HFFc6 (cell line): ENCODE measurements around the gene RMI1. TPM values are rescaled to one million over a fixed set of nuclear protein-coding genes. Genes with fewer than 3 reads are reported as not detected.

Experiments used
- DNase-seq: peaks from one replicate; pipeline ENCODE4 v3.0.0-alpha.2; 2018
- H3K27ac Mint-ChIP-seq: 2 replicates; pipeline ENCODE4 v1.8.0; 2020; ENCODE audit warnings: mild to moderate bottlenecking, mixed read lengths
- H3K27me3 Mint-ChIP-seq: 2 replicates; pipeline ENCODE4 v1.8.0; 2021; ENCODE audit warnings: mild to moderate bottlenecking, moderate library complexity, mixed read lengths; ENCODE audit not compliant: insufficient read depth
- H3K36me3 Mint-ChIP-seq: 2 replicates; pipeline ENCODE4 v1.8.0; 2021; ENCODE audit warnings: low read depth, mixed read lengths
- H3K4me1 Mint-ChIP-seq: 2 replicates; pipeline ENCODE4 v1.8.0; 2020; ENCODE audit warnings: low read depth, mixed read lengths
- H3K4me3 Mint-ChIP-seq: 2 replicates; pipeline ENCODE4 v1.8.0; 2020; ENCODE audit warnings: mild to moderate bottlenecking, moderate library complexity, mixed read lengths
- H3K9me3 Mint-ChIP-seq: 2 replicates; pipeline ENCODE4 v1.8.0; 2020; ENCODE audit warnings: mild to moderate bottlenecking, mixed read lengths
- total RNA-seq, 6 experiments: library from RNA; stranded (reverse); fragmentation: NEBNext Ultra II Directional; extraction: Animal tissue kit (Norgen Biotek cat#: 25700); gene quantifications; 2 replicates in 1 of 6; 3 replicates in 5 of 6; pipeline ENCODE4 v1.2.3, GENCODE V29; 2021
- TF ChIP-seq, protein P1 (sequence below): fragments of 200-600 bp; sonication (generic); IDR thresholded peaks from 2 replicates; pipeline ENCODE4 v1.5.0; 2021; ENCODE audit warnings: antibody characterized with exemption, mild to moderate bottlenecking

The RMI1 gene
- total RNA-seq, 6 experiments from 2014 or later = 8.2 to 13.4 (median 12.2) TPM

DNA sequence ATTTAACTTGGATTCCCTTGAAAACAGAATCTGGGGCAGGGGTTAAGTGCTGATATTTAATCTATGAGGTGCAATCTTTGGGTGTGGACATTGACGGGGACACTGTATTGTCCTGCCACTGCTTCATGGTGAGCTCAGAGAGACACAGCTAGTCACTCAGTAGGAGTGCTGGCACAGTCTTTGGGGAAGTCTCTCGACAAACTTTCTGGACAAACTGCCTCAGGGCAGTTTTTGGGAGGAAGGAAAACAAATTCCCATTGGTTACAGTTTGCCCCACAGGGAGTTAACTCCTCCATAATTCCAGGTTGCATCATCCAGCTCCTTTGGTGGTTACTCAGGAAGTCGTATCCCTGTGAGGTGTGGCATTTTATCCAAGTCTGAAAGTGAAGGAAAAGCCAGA lies 18.4 kb upstream of the RMI1 start:
- Mint-ChIP-seq H3K4me1 (peaks cover 28% of the 10 kb centered on the region), H3K27me3 (peaks cover 6% of the 10 kb centered on the region), H3K9me3 (no peaks in the 10 kb centered on the region), H3K36me3 (peaks cover 5% of the 10 kb centered on the region), H3K27ac (peak overlapping the region; percentile 33; the same call in 1 of the 2 replicates), H3K4me3 (no peak overlapping the region)
- DNase-seq = peak; percentile 36
- TF ChIP-seq, protein P1, sequence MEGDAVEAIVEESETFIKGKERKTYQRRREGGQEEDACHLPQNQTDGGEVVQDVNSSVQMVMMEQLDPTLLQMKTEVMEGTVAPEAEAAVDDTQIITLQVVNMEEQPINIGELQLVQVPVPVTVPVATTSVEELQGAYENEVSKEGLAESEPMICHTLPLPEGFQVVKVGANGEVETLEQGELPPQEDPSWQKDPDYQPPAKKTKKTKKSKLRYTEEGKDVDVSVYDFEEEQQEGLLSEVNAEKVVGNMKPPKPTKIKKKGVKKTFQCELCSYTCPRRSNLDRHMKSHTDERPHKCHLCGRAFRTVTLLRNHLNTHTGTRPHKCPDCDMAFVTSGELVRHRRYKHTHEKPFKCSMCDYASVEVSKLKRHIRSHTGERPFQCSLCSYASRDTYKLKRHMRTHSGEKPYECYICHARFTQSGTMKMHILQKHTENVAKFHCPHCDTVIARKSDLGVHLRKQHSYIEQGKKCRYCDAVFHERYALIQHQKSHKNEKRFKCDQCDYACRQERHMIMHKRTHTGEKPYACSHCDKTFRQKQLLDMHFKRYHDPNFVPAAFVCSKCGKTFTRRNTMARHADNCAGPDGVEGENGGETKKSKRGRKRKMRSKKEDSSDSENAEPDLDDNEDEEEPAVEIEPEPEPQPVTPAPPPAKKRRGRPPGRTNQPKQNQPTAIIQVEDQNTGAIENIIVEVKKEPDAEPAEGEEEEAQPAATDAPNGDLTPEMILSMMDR = no peak

DNA sequence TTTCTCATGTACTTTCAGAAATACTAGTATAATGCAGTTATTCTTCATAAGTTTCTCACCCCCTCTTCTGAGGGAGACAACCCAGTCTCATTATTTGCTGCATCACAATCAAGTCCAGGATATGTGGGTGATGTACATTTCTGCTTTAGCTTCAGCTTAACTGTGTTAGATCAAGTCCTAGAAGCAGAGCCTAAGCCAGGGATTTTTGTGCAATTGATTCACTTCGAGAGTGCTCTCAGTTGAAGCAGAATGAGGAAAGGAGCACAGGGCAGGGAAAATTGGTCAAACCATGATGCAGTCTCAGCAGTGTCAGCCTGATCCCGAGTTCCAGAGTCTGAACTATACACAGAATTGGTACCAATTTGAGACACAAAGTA lies 15.6 kb upstream of the RMI1 start:
- no peak for DNase-seq
- TF ChIP-seq, protein P1 = no peak
- Mint-ChIP-seq H3K36me3 (peaks cover 24% of the 10 kb centered on the region), H3K4me3 (no peak overlapping the region), H3K9me3 (no peaks in the 10 kb centered on the region), H3K27me3 (peaks cover 6% of the 10 kb centered on the region), H3K4me1 (peaks cover 29% of the 10 kb centered on the region), H3K27ac (peak overlapping the region; percentile 58)

DNA sequence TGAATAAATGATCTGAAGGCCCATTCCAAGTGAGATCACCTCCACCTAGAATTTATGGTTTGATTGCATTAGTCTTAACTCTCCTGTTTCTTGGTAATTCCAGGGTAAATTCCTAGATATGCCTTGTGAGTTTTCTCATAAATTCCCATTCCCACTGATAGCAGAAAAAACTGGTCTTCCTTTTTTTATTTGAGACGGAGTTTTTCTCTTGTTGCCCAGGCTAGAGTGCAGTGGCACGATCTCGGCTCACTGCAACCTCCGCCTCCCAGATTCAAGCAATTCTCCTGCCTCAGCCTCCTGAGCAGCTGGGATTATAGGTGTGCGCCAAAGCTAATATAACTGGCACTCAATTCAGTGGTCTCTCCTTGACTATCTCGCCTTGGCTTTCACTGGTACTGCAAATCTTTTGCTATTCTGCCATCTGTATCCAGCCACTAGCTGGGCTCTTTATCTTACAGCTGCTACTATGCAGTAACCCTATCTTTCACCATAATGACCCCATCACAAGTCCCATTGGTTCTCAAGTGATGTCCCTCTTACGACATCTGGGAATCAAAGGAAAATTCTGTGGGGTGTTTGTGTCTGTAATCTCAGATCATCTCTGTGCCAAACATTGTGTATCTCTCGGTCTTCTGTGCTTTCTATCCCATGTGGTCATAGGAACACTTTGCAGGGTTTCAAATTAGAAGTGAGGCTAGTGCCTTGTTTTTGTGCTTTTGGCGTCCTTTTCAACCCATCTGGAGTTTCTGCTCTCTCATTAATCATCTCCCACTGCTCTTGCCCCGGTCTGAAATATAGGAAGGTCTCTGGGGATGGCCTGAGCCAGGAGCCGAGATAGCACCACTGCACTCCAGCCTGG lies 15.0 kb upstream of the RMI1 start:
- Mint-ChIP-seq H3K27me3 (peaks cover 6% of the 10 kb centered on the region), H3K4me1 (peaks cover 36% of the 10 kb centered on the region), H3K4me3 (no peak overlapping the region), H3K27ac (peak overlapping the region; percentile 58), H3K9me3 (no peaks in the 10 kb centered on the region), H3K36me3 (peaks cover 30% of the 10 kb centered on the region)
- DNase-seq = no peak
- TF ChIP-seq, protein P1 = no peak

GRCh38 chr9:83966209-83966582 lies 14.4 kb upstream of the RMI1 start:
- H3K9me3 Mint-ChIP-seq = no peaks in the 10 kb centered on the region
- H3K27me3 Mint-ChIP-seq = peaks cover 6% of the 10 kb centered on the region
- H3K36me3 Mint-ChIP-seq = peaks cover 36% of the 10 kb centered on the region
- H3K4me1 Mint-ChIP-seq = peaks cover 42% of the 10 kb centered on the region
- H3K4me3 Mint-ChIP-seq = no peak overlapping the region
- peak overlapping the region; percentile 24 for H3K27ac Mint-ChIP-seq
- DNase-seq = no peak
- TF ChIP-seq, protein P1 = no peak

GRCh38 chr9:83967073-83967472 lies 13.5 kb upstream of the RMI1 start:
- H3K9me3 Mint-ChIP-seq = no peaks in the 10 kb centered on the region
- no peak for DNase-seq
- H3K4me3 Mint-ChIP-seq = no peak overlapping the region
- H3K27me3 Mint-ChIP-seq = peaks cover 6% of the 10 kb centered on the region
- peak overlapping the region; percentile 20 for H3K27ac Mint-ChIP-seq
- TF ChIP-seq, protein P1 = no peak
- peaks cover 47% of the 10 kb centered on the region for H3K4me1 Mint-ChIP-seq
- H3K36me3 Mint-ChIP-seq = peaks cover 45% of the 10 kb centered on the region
